GM21390 (cell line): ENCODE results near the gene IDUA.
A peak's percentile ranks its signal among the peaks of the same experiment; 100 is the strongest.
"Not testable (repeated sequence)": the region's sequence is repeated elsewhere in the genome, so short reads cannot be mapped to it uniquely, and the experiment has no call there.

Source experiments
- ATAC-seq: cut with Tn5 transposase; IDR thresholded peaks from one replicate; pipeline ENCODE4 v1.9.1; 2021; ENCODE audit not compliant: unreplicated experiment

IDUA gene

DNA sequence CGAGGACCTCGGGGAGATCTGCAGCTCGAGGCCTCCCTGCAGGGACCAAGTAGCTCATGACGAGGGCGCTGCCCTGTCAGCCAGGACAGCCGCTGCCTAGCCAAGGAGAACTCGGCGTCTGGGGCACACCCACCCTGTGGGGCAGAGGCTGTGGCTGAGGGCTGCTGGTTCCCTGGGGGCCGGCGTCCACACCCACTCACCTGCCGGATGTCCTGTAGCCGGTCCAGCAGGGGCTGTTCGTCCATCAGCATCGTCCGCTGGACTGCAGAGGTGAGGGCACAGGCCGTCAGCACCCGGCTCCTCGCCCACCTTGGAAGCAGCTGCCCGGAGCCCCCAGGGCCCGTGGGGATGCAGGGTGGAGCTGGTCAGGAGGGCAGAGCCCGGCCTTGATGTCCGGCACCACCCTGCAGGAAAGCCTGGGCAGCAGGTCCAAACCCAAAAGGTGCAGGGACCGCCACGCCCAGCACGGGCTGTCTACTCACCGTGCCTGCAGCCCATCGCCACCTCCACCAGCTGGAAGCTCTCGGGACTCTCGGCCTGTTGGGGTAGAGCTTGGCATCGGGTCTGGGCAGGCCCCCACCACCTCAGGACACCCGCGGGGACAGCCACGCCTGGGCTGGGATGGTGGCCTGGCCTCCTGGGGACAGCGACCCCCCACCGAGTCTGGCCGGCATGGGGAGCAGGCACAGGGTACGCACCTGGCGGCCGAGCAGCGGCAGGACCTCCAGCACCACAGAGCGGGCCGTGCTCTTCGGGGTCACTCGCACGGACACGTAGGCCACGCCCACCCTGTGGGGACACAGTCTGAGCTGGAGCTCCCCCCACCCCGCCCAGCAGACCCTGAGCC is 20.4 kb upstream of the IDUA start:
- ATAC-seq, result no peak

GRCh38 chr4:967113-968104 is 19.4 kb upstream of the IDUA start:
- no peak for ATAC-seq

GRCh38 chr4:968221-968620 is 18.6 kb upstream of the IDUA start:
- ATAC-seq, result no peak

- ATAC-seq, result no peak
These were observed 18.0 kb upstream of the IDUA start for GRCh38 chr4:968621-969394.

- no peak for ATAC-seq
These were observed 16.6 kb upstream of the IDUA start for GRCh38 chr4:970046-970745.

GRCh38 chr4:970854-971520 is 15.9 kb upstream of the IDUA start:
- ATAC-seq, result no peak

DNA sequence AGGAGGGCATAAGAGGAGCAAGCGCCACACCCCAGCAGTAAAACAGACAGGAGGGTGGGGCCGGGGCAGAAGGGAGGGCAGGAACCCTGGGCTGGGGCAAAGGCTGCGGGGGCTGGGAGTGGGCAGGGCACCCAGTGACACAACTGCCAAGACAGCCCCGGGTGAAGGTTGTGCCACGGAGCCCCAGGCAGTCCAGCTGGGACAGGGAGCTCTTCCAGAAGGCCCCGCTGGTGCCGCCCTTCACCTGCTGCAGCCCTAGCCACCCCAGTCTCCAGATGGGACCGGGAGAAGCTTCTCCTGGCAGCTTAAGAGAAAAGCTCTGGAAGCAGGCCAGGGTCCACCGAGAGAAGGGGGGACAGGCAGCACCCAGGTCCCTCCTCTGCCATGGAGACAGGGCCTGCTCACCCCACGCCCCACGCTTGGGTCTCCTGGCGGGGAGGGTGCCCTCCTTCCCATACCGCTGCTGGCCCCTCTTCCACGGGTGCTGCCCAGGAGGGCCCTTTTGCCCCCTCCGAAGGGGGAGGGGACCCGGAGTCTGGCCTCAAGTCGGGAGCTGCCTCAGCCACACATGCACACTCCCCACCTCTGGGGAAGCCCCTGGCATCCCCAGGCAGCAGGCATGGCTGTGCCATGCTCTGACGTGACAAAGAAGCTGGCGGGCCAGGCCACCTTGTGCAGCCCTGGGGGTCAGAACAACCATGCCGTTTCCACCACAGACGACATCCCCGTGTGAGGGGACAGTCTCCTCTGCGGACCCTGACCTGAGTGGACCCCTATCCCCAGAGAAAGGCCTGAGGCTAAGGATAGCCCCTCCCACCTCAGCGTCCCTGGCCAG is 15.0 kb upstream of the IDUA start:
- ATAC-seq, result no peak

DNA sequence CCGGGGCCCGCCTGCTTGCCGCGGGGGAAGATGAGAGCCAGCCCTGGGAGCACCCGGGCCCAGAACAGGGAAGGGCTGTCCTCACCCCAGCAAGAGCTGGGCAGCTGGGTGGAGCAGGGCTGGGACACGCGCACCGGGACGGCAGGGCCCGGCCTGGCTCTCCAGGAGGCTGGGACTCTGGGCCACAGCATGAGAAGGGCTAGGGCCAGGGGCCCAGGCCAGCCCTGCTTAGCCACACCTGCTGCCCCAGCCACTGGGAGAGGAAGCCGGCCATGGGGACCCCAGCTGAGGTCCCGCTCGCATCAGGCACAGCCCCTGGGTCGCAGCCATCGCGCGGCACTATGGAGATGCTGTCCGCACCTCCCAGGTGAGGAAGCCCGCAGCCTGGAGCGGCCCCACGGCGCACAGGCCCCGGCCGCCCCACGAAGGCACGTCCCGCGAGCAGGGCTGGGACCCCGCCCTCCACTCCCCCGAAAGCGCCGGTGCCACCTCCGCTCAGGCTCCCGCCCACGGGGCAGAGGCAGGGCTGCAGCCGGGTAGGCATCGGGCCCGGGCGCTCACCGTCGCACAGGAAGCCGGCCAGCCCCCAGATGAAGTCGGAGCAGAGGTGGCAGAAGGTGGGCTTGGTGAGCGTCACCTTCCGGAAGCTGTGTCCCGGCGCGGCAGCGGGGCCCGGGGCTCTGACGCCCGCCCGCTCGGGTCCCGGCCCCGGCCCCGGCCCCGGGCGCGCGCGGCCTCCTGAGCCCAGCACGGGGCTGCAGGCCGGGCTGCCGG is 14.0 kb upstream of the IDUA start:
- peak; percentile 41 for ATAC-seq

DNA sequence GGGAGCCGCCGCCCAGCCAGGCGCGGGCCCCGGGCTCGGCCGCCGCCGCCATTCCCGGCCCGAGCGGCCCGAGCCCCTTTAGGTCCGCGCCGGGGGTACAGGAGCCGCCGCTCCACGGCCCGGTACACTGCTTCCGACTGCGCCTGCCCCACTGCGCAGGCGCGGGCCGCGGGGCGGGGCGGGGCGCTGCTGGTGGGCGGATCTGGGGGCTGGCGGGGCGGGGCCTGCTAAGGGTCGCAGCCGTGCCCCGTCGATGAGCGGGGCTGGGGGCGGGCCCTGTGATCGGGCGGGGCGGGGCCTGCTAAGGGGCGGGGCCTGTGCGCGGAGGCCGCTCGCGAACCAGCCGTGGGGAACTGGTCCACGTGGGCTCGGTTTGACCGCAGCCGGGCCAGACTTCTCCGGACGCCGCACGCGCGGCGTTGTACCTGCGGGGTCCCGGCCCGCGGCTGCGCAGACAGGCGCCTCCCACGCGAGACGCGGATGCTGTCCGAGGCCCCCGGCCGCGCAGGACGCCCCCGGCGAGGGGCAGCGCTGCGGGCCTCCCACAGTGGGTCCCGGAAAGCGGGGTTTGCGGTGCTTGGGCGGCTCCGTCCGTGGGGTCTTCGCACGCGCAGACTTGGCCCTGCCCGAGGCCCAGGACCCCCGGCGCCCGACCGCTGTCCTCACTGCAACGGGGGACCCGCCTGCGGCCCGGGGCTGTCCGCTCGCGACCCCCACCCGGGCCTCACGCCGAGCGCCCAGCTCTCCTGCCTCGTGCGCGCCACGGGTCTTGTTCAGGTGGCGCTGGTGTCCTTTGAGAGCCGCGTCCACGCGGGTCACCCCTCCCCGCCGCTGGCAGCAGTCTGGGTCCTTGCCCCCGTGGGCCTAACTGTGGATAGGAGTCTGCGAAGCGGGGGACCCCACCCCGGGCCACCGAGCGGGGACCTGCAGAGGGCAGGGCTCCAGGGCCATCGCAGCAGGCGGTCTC is 13.1 kb upstream of the IDUA start, which contains the start of gene DGKQ:
Gene DGKQ (minus strand): TSS at position 139 of the 967 bp plus-strand sequence. CDS start 87 bp downstream, at position 52.
- peak; percentile 68 for ATAC-seq

- no peak for ATAC-seq
These were observed 12.2 kb upstream of the IDUA start for GRCh38 chr4:974668-975067.

GRCh38 chr4:976016-976415 is 10.8 kb upstream of the IDUA start:
- ATAC-seq, result not testable (repeated sequence)

GRCh38 chr4:978957-979701 is 7.7 kb upstream of the IDUA start:
- no peak for ATAC-seq

DNA sequence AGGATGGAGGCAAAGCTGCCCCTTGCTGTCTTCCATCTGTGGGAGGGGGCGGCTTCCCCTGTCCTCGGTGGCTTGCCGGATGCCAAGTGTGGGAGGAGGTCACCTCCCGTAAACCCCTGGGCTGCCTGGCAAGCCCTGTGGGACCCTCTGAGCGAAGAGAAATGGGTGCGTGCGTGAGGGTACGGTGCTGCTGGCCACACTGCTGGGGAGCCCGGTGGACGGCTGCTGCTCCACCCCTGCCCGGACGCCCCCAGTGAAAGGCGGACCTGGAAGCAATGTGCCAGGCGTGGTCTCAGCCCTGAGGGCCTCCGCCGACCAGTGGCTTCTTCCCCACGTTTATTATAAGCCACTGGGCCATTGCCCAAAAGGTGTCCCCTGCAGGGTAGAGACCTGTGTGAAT is 4.6 kb upstream of the IDUA start:
- no peak for ATAC-seq

DNA sequence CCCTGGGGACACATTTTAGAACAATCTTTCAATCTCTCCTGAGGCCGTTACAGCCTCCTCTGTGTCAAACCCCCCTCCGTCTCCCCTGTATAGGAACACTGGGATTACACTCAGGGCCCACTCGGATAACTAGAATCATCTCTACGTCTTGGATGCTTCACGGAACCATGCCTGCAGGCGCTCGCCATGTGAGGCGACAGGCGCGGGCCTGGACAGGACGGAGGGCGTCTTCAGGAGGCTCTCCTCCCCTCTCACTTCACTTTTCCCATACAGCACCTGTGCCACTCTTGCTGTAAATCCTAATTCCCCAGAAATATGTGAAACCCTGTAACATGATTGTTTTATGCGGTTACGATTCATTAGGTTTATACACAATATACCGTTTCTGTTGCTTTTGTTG is 4.0 kb upstream of the IDUA start:
- no peak for ATAC-seq

DNA sequence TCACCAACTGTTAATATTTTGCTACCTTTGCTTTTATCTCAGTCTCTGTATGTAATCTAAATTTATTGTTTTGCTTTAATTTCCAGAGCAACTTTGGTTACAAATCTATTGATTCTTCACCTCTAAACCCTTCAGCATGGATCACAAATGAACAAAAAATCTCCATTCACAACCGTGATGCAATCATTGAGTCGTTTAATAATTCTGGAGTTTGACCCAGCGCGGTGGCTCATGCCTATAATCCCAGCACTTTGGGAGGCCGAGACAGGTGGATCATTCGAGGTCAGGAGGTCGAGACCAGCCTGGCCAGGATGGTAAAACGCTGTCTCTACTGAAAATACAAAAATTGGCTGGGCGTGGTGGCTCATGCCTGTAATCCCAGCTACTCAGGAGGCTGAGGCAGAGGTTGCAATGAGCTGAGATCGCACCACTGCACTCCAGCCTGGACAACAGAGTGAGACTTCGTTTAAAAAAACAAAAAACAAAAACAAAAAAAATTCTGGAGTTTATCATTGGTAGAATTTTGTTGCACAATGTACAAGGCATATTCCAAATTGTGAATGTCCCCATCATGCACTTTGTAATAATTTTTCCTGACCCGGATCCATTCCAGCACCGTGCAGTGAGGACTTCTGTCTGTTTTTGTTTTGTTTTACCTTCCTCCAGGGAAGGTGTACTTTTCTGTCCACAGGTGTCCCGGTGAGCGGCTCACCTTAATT is 2.3 kb upstream of the IDUA start:
- no peak for ATAC-seq
